PFSK-1 (cell line): ENCODE results near the gene SLC27A5.

Experiments used
- FOXP2 ChIP-seq: optimal IDR thresholded peaks from 2 replicates; pipeline ENCODE3; 2011; ENCODE audit warnings: borderline replicate concordance, control low read depth, inconsistent platforms; ENCODE audit not compliant: insufficient read depth; ENCODE audit errors: extremely low read length, extremely low read depth
- POLR2AphosphoS5 ChIP-seq: IDR thresholded peaks from 2 replicates; pipeline ENCODE4 v1.6.1; 2012; ENCODE audit warnings: low read depth, mild to moderate bottlenecking, control low read depth, low read length, moderate library complexity
- SIN3A ChIP-seq: IDR thresholded peaks from 2 replicates; pipeline ENCODE4 v1.6.1; 2012; ENCODE audit warnings: mild to moderate bottlenecking, low read length, moderate library complexity, borderline replicate concordance; ENCODE audit not compliant: insufficient read depth
- TAF1 ChIP-seq: IDR thresholded peaks from 2 replicates; pipeline ENCODE4 v1.6.1; 2012; ENCODE audit warnings: low read length, control low read depth, borderline replicate concordance; ENCODE audit not compliant: insufficient read depth
- TF ChIP-seq, protein P1 (sequence below), 2 experiments: IDR thresholded peaks; 2 replicates each; pipeline versions ENCODE4 v1.6.1 to v1.8.0; 2011 to 2012; ENCODE audit warnings: low read depth in 2 of 2, low read length in 2 of 2, control low read depth in 1 of 2, inconsistent platforms in 1 of 2, mild to moderate bottlenecking in 1 of 2, moderate library complexity in 1 of 2; ENCODE audit not compliant: insufficient read depth in 1 of 2

The SLC27A5 gene

DNA sequence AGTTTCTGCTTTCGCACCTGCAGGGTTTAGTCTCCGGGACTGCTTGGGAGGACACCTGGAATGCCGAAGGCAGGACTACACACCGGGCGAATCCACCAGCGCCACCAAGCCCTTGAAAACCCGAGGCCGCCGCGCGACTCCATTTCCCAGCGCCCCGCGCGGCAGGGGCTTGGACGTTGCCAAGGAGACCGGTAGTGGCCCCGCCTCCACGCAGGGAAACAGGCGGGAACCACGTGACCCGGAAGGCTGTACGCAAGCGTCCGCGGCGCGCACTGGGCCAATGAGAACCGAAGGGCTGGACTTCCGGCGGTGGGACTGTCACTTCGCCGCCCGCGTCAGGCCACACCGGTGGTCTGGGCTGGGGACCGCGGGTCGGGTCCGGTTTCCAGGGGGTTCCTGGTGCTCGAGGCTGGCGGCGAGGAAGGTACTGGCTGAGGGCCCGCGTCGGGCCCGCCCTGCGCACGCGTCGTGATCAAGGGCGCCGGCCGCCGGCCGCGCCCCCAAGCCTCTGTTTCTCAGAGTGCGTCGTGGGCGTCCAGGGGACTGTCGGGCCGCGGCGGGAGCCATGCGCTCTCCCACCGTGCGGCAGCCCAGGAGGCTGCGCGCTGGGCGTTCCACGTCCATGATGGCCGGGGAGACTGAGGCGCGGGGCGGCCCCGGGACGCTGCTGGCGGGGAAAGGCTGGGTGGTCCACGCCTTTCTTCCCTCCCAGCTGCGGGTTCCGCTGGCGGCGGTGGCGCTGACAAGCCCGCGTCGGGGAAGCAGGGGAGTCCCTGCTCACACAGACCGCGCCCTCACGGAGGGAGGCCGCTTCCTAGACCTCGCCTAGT, 44.8 kb downstream of the SLC27A5 start, which contains the start of gene ZNF324:
TSS of gene ZNF324 (plus strand) at position 321 of the 830 bp plus-strand sequence. CDS start 2,106 bp downstream, outside the sequence.
- TF ChIP-seq, protein P1, sequence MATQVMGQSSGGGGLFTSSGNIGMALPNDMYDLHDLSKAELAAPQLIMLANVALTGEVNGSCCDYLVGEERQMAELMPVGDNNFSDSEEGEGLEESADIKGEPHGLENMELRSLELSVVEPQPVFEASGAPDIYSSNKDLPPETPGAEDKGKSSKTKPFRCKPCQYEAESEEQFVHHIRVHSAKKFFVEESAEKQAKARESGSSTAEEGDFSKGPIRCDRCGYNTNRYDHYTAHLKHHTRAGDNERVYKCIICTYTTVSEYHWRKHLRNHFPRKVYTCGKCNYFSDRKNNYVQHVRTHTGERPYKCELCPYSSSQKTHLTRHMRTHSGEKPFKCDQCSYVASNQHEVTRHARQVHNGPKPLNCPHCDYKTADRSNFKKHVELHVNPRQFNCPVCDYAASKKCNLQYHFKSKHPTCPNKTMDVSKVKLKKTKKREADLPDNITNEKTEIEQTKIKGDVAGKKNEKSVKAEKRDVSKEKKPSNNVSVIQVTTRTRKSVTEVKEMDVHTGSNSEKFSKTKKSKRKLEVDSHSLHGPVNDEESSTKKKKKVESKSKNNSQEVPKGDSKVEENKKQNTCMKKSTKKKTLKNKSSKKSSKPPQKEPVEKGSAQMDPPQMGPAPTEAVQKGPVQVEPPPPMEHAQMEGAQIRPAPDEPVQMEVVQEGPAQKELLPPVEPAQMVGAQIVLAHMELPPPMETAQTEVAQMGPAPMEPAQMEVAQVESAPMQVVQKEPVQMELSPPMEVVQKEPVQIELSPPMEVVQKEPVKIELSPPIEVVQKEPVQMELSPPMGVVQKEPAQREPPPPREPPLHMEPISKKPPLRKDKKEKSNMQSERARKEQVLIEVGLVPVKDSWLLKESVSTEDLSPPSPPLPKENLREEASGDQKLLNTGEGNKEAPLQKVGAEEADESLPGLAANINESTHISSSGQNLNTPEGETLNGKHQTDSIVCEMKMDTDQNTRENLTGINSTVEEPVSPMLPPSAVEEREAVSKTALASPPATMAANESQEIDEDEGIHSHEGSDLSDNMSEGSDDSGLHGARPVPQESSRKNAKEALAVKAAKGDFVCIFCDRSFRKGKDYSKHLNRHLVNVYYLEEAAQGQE (IDR thresholded peaks at IDR 0.05; ENCODE audit: insufficient read depth in 1 of 2, low read depth in 2 of 2, low read length in 2 of 2), result no peak
- TF ChIP-seq POLR2AphosphoS5, result peak; percentile 62; the same call in 1 of the 2 replicates
- TF ChIP-seq TAF1, result 0 out of 2 replicates have a peak, but pooled peaks have one; percentile 51
- peak; percentile 89 for TF ChIP-seq FOXP2
- TF ChIP-seq SIN3A, result 0 out of 2 replicates have a peak, but pooled peaks have one; percentile 27

DNA sequence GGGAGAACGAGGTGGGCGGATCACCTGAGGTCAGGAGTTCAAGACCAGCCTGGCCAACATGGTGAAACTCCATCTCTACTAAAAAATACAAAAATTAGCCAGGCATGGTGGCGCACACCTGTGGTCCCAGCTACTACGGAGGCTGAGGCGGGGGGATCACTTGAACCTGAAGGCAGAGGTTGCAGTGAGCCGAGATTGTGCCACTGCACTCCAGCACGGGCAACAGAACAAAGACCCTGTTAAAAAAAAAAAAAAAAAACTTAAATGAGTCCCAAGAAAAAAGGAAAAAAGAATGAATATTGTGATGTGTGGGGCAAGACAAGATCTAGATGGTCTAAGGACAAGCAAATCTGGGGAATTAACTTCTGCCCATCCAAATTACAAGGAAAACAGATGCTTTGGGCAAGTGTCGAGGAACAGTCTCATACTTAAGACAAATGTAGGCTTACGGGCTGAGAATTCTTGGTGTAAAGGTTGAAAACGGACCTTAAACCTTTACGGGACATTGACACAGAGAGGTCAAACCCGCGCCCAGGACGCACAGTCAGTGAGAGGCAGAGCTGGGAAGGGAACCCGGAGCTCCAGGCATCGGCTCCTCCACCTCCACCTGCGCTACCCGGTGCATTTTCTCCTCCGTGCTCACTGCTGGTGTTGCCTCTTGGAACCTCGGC, 45.6 kb downstream of the SLC27A5 start:
- TF ChIP-seq, protein P1 (IDR thresholded peaks at IDR 0.05; ENCODE audit: insufficient read depth in 1 of 2, low read depth in 2 of 2, low read length in 2 of 2), result no peak
- TF ChIP-seq POLR2AphosphoS5, result no peak
- TF ChIP-seq TAF1, result no peak
- no peak for TF ChIP-seq SIN3A
- no peak for TF ChIP-seq FOXP2

DNA sequence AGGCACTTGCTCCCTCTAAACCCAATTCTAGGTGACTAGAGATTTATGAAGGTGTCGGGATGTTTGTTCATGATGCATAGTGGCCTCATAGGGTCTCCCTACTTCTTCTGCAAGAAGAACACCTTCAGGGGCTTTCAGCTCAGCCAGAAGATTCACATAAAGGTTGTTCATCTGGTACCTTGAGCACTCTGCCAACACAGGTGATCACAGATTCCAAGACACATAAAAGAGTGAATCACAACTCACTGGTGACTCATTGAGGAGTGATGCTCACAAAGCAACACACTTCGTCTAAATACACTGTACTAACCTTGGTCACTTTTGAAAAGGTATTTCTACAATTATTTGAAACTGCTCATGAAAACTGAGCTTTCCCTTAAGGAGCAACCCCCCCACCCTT, 51.8 kb downstream of the SLC27A5 start:
- no peak for TF ChIP-seq TAF1
- no peak for TF ChIP-seq FOXP2
- no peak for TF ChIP-seq SIN3A
- TF ChIP-seq, protein P1 (IDR thresholded peaks at IDR 0.05; ENCODE audit: insufficient read depth in 1 of 2, low read depth in 2 of 2, low read length in 2 of 2), result no peak
- no peak for TF ChIP-seq POLR2AphosphoS5

DNA sequence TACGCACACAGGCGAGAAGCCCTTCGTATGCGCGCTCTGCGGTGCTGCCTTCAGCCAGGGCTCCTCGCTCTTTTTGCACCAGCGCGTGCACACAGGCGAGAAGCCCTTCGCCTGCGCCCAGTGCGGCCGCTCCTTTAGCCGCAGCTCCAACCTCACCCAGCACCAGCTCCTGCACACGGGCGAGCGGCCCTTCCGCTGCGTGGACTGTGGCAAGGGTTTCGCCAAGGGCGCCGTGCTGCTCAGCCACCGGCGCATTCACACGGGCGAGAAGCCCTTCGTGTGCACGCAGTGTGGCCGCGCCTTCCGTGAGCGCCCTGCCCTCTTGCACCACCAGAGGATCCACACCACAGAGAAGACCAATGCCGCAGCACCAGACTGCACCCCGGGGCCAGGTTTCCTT, 55.7 kb downstream of the SLC27A5 start:
- TF ChIP-seq FOXP2 (no peak), SIN3A (no peak)

DNA sequence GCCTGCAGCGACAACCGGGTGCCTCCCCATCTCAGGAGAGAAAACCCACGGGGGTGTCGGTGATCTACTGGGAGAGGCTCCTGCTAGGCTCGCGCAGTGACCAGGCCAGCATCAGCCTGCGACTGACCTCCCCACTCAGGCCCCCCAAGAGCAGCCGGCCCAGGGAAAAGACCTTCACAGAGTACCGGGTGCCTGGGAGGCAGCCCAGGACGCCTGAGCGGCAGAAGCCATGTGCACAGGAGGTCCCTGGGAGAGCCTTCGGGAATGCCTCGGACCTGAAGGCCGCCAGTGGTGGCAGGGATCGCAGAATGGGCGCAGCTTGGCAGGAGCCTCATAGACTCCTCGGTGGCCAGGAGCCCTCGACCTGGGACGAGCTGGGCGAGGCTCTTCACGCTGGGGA, 56.5 kb downstream of the SLC27A5 start:
- TF ChIP-seq, protein P1 (IDR thresholded peaks at IDR 0.05; ENCODE audit: insufficient read depth in 1 of 2, low read depth in 2 of 2, low read length in 2 of 2), result no peak
- TF ChIP-seq POLR2AphosphoS5 (no peak), FOXP2 (no peak), SIN3A (no peak), TAF1 (no peak)
